Panc1 (cell line): ENCODE data around the gene PKNOX2. TPM values are rescaled to one million over a fixed set of nuclear protein-coding genes. Genes with fewer than 3 reads are reported as not detected.

Experiments
- ATAC-seq: fragments of 200-7000 bp; cut with Tn5 transposase; 2 replicates; pipeline ENCODE4 v1.9.1; 2020; ENCODE audit warnings: mild to moderate bottlenecking, moderate library complexity
- BruUV-seq: library from RNA; stranded (reverse); fragments of 400-500 nt; replicated peaks from 2 replicates; lab custom pipeline; 2021; lab: Mats Ljungman, UMichigan
- CTCF ChIA-PET: fragments of 300-600 bp; sonication (Branson Sonifier 250); formaldehyde crosslinking; loops from one replicate; lab custom pipeline; 2022; ENCODE audit warnings: antibody characterized with exemption; lab: Charles Lee
- POLR2A ChIA-PET: fragments of 300-600 bp; sonication (Branson Sonifier 250); formaldehyde crosslinking; loops from one replicate; lab custom pipeline; 2022; ENCODE audit warnings: antibody characterized with exemption; lab: Charles Lee
- DNase-seq: peaks from one replicate; pipeline ENCODE4 v3.0.0-alpha.2; 2010; ENCODE audit warnings: low read depth, low spot score
- H3K27ac ChIP-seq: 2 replicates; pipeline ENCODE4 v1.5.1; 2011; ENCODE audit warnings: mild to moderate bottlenecking, low read length, inconsistent platforms
- H3K27me3 ChIP-seq: fragments of 200-500 bp; sonication (Bioruptor generic); 2 replicates; pipeline ENCODE4 v1.6.0; 2014; ENCODE audit warnings: low read length, inconsistent platforms; ENCODE audit not compliant: control insufficient read depth, insufficient read depth
- H3K36me3 ChIP-seq: fragments of 200-500 bp; sonication (Bioruptor generic); 2 replicates; pipeline ENCODE4 v1.5.1; 2014; ENCODE audit warnings: inconsistent platforms, mild to moderate bottlenecking, low read length, moderate library complexity; ENCODE audit not compliant: control insufficient read depth, insufficient read depth
- H3K4me1 ChIP-seq: 2 replicates; pipeline ENCODE4 v1.5.1; 2011; ENCODE audit warnings: inconsistent platforms, mild to moderate bottlenecking, low read length, moderate library complexity; ENCODE audit not compliant: control insufficient read depth, insufficient read depth
- H3K4me3 ChIP-seq, 2 experiments: 2 replicates each; pipeline ENCODE4 v1.5.1; 2011 to 2012; ENCODE audit warnings: low read depth in 2 of 2, low read length in 2 of 2, mild to moderate bottlenecking in 2 of 2, inconsistent platforms in 1 of 2, moderate library complexity in 1 of 2
- H3K9me3 ChIP-seq: fragments of 200-500 bp; sonication (Bioruptor generic); 2 replicates; pipeline ENCODE4 v1.5.1; 2014; ENCODE audit warnings: low read depth, mild to moderate bottlenecking, inconsistent platforms, low read length, moderate library complexity; ENCODE audit not compliant: control insufficient read depth, insufficient read depth
- CTCF ChIP-seq: fragments of 450-650 bp; IDR thresholded peaks from 2 replicates; pipeline ENCODE4 v1.5.1; 2017; ENCODE audit warnings: mild to moderate bottlenecking
- POLR2AphosphoS5 ChIP-seq: IDR thresholded peaks from 2 replicates; pipeline ENCODE4 v1.6.1; 2012; ENCODE audit warnings: mild to moderate bottlenecking, low read depth, low read length, moderate library complexity
- REST ChIP-seq, 2 experiments: IDR thresholded peaks; 2 replicates each; pipeline ENCODE4 v1.6.1; 2011 to 2012; ENCODE audit warnings: low read depth in 2 of 2, control low read depth in 1 of 2, low read length in 1 of 2, mild to moderate bottlenecking in 1 of 2, moderate library complexity in 1 of 2; ENCODE audit not compliant: insufficient read depth in 1 of 2
- SIN3A ChIP-seq: IDR thresholded peaks from 2 replicates; pipeline ENCODE4 v1.6.1; 2012; ENCODE audit warnings: low read depth, mild to moderate bottlenecking, low read length, moderate library complexity, borderline replicate concordance; ENCODE audit not compliant: insufficient read depth
- TCF7L2 ChIP-seq: IDR thresholded peaks from 2 replicates; pipeline ENCODE4 v1.6.1; 2011; ENCODE audit warnings: mild to moderate bottlenecking, low read depth, low read length, inconsistent platforms
- in situ Hi-C: cut with HindIII; loops from 2 replicates; pipeline ENCODE4 v1.10.0; 2016; ENCODE audit warnings: low sequenced_read_pairs, low pct_unique_long_range_greater_than_20kb
- intact Hi-C: fragments of 100-400 bp; cut with micrococcal nuclease; formaldehyde crosslinking; loops from one replicate; pipeline ENCODE4 v1.10.0; 2022; ENCODE audit not compliant: unreplicated experiment
- total RNA-seq: library from RNA; stranded (reverse); gene quantifications from one replicate; pipeline ENCODE4 v1.2.1, GENCODE V29; 2021; ENCODE audit not compliant: unreplicated experiment

Gene PKNOX2
- total RNA-seq, 1 experiment from 2014 or later, result not detected

DNA sequence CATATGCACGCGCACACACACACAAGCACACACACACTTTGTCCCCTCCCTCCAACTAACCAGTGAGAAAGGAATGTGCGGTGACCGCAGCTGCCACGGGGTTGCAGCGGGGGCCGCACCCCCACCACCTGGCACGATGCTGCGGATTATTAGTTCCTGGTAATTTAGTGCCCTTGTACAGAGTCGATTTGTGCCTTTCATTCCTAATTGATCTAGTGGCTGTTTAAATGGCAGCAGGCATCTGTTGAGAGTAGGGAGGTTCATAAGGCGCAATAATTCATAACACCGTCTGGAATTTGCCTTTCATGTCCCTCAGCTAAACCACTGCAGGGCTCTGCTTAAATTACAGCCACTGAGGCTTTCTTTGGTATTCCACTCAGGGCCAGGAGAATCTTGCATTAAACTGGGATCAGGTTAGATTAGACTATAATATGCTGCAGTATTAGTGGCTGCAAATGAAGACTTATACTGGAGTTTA is 217.8 kb downstream of the PKNOX2 start:
- Histone ChIP-seq H3K9me3 (no peaks in the 10 kb centered on the region), H3K4me1 (no peaks in the 10 kb centered on the region), H3K36me3 (no peaks in the 10 kb centered on the region), H3K4me3 (no peak overlapping the region), H3K27me3 (peaks cover 32% of the 10 kb centered on the region), H3K27ac (no peak overlapping the region)
- ATAC-seq (no peak), DNase-seq (no peak)
- ChIA-PET CTCF (no interaction called here), POLR2A (no interaction called here)
- intact Hi-C loops, result no loop called here
- BruUV-seq, result no TSS peak
- in situ Hi-C loops, result no loop called here
- TF ChIP-seq POLR2AphosphoS5, result no peak
- no peak for TF ChIP-seq SIN3A
- no peak for TF ChIP-seq REST (IDR thresholded peaks at IDR 0.05; ENCODE audit: insufficient read depth in 1 of 2, low read depth in 2 of 2, low read length in 1 of 2)
- no peak for TF ChIP-seq TCF7L2
- no peak for TF ChIP-seq CTCF

DNA sequence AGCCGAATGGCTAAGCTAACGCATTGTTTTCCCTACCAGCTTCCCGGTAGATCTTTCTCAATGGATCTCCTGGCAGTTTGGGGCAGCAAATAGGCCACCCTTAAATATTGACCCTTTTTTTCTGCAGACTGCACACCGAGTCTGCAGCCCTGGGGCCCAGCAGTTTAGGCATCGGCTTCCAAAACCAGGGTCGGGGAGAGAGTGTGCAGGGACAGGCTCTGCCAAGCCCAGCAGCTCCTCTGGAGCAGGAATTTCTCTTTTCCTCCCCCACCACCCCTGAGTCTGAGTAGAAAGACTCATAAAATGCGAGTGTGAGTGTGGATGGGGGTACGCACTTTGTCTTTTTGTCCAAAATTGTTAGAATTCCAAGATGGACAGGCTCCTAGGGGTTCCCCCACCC is 218.3 kb downstream of the PKNOX2 start:
- no TSS peak for BruUV-seq
- H3K9me3 ChIP-seq, result no peaks in the 10 kb centered on the region
- H3K36me3 ChIP-seq, result no peaks in the 10 kb centered on the region
- no peaks in the 10 kb centered on the region for H3K4me1 ChIP-seq
- TF ChIP-seq CTCF (no peak), SIN3A (no peak), REST (IDR thresholded peaks at IDR 0.05; ENCODE audit: insufficient read depth in 1 of 2, low read depth in 2 of 2, low read length in 1 of 2) (no peak), TCF7L2 (no peak), POLR2AphosphoS5 (no peak)
- no peak for ATAC-seq
- ChIA-PET POLR2A (no interaction called here), CTCF (no interaction called here)
- peaks cover 31% of the 10 kb centered on the region for H3K27me3 ChIP-seq
- in situ Hi-C loops (no loop called here), intact Hi-C loops (no loop called here)
- no peak for DNase-seq
- H3K4me3 ChIP-seq, result no peak overlapping the region
- H3K27ac ChIP-seq, result no peak overlapping the region
